Measurements from ENCODE around the gene ARHGEF1.

Gene ARHGEF1

GRCh38 chr19:41919948-41920712 lies 37.1 kb downstream of the ARHGEF1 start:
- H3K9ac ChIP-seq (ENCODE audit: low read depth, low read length), result no peak overlapping the region
- H3K4me3 ChIP-seq (ENCODE audit: low read depth, low read length), result no peak overlapping the region
- H3K27me3 ChIP-seq (ENCODE audit: control insufficient read depth, insufficient read depth, low read length), result peaks cover 95% of the 10 kb centered on the region
- no peaks in the 10 kb centered on the region for H3K9me3 ChIP-seq (ENCODE audit: control insufficient read depth, insufficient read depth, low read length)
- H3K36me3 ChIP-seq (ENCODE audit: control insufficient read depth, insufficient read depth, low read length), result no peaks in the 10 kb centered on the region
- no peaks in the 10 kb centered on the region for H3K4me1 ChIP-seq (ENCODE audit: control insufficient read depth, insufficient read depth, low read length)

- H3K36me3 ChIP-seq (ENCODE audit: control insufficient read depth, insufficient read depth, low read length), result no peaks in the 10 kb centered on the region
- no peak overlapping the region for H3K9ac ChIP-seq (ENCODE audit: low read depth, low read length)
- no peaks in the 10 kb centered on the region for H3K4me1 ChIP-seq (ENCODE audit: control insufficient read depth, insufficient read depth, low read length)
- H3K4me3 ChIP-seq (ENCODE audit: low read depth, low read length), result peak overlapping the region; percentile 27
- no peaks in the 10 kb centered on the region for H3K9me3 ChIP-seq (ENCODE audit: control insufficient read depth, insufficient read depth, low read length)
- H3K27me3 ChIP-seq (ENCODE audit: control insufficient read depth, insufficient read depth, low read length), result peaks cover 95% of the 10 kb centered on the region
These were observed 38.0 kb downstream of the ARHGEF1 start for GRCh38 chr19:41920882-41921576.

- Histone ChIP-seq H3K9me3 (ENCODE audit: control insufficient read depth, insufficient read depth, low read length) (no peaks in the 10 kb centered on the region), H3K9ac (ENCODE audit: low read depth, low read length) (no peak overlapping the region), H3K4me1 (ENCODE audit: control insufficient read depth, insufficient read depth, low read length) (no peaks in the 10 kb centered on the region), H3K4me3 (ENCODE audit: low read depth, low read length) (peak overlapping the region; percentile 28), H3K36me3 (ENCODE audit: control insufficient read depth, insufficient read depth, low read length) (no peaks in the 10 kb centered on the region), H3K27me3 (ENCODE audit: control insufficient read depth, insufficient read depth, low read length) (peaks cover 95% of the 10 kb centered on the region)
These were observed 38.9 kb downstream of the ARHGEF1 start for GRCh38 chr19:41921577-41922576.

- peaks cover 97% of the 10 kb centered on the region for H3K27me3 ChIP-seq (ENCODE audit: control insufficient read depth, insufficient read depth, low read length)
- H3K4me3 ChIP-seq (ENCODE audit: low read depth, low read length), result peak overlapping the region; percentile 28
These were observed 39.6 kb downstream of the ARHGEF1 start for GRCh38 chr19:41922585-41922984.

GRCh38 chr19:41923045-41923788 lies 40.2 kb downstream of the ARHGEF1 start:
- peaks cover 95% of the 10 kb centered on the region for H3K27me3 ChIP-seq (ENCODE audit: control insufficient read depth, insufficient read depth, low read length)
- no peak overlapping the region for H3K9ac ChIP-seq (ENCODE audit: low read depth, low read length)
- peak overlapping the region; percentile 7 for H3K4me3 ChIP-seq (ENCODE audit: low read depth, low read length)
- no peaks in the 10 kb centered on the region for H3K4me1 ChIP-seq (ENCODE audit: control insufficient read depth, insufficient read depth, low read length)
- no peaks in the 10 kb centered on the region for H3K9me3 ChIP-seq (ENCODE audit: control insufficient read depth, insufficient read depth, low read length)
- H3K36me3 ChIP-seq (ENCODE audit: control insufficient read depth, insufficient read depth, low read length), result no peaks in the 10 kb centered on the region

More at GRCh38 chr19:41922585-41922984, 39.6 kb downstream of the ARHGEF1 start:
- no peaks in the 10 kb centered on the region for H3K36me3 ChIP-seq (ENCODE audit: control insufficient read depth, insufficient read depth, low read length)
- H3K4me1 ChIP-seq (ENCODE audit: control insufficient read depth, insufficient read depth, low read length), result no peaks in the 10 kb centered on the region
- no peaks in the 10 kb centered on the region for H3K9me3 ChIP-seq (ENCODE audit: control insufficient read depth, insufficient read depth, low read length)
- no peak overlapping the region for H3K9ac ChIP-seq (ENCODE audit: low read depth, low read length)

GRCh38 chr19:41924151-41925145 lies 41.5 kb downstream of the ARHGEF1 start:
- H3K36me3 ChIP-seq (ENCODE audit: control insufficient read depth, insufficient read depth, low read length), result no peaks in the 10 kb centered on the region
- H3K27me3 ChIP-seq (ENCODE audit: control insufficient read depth, insufficient read depth, low read length), result peaks cover 93% of the 10 kb centered on the region
- H3K4me1 ChIP-seq (ENCODE audit: control insufficient read depth, insufficient read depth, low read length), result peaks cover 2% of the 10 kb centered on the region
- H3K4me3 ChIP-seq (ENCODE audit: low read depth, low read length), result no peak overlapping the region
- no peak overlapping the region for H3K9ac ChIP-seq (ENCODE audit: low read depth, low read length)
- H3K9me3 ChIP-seq (ENCODE audit: control insufficient read depth, insufficient read depth, low read length), result no peaks in the 10 kb centered on the region

GRCh38 chr19:41925208-41926003 lies 42.4 kb downstream of the ARHGEF1 start:
- peaks cover 3% of the 10 kb centered on the region for H3K4me1 ChIP-seq (ENCODE audit: control insufficient read depth, insufficient read depth, low read length)
- H3K36me3 ChIP-seq (ENCODE audit: control insufficient read depth, insufficient read depth, low read length), result no peaks in the 10 kb centered on the region
- no peak overlapping the region for H3K4me3 ChIP-seq (ENCODE audit: low read depth, low read length)
- peaks cover 93% of the 10 kb centered on the region for H3K27me3 ChIP-seq (ENCODE audit: control insufficient read depth, insufficient read depth, low read length)
- H3K9me3 ChIP-seq (ENCODE audit: control insufficient read depth, insufficient read depth, low read length), result no peaks in the 10 kb centered on the region
- no peak overlapping the region for H3K9ac ChIP-seq (ENCODE audit: low read depth, low read length)

GRCh38 chr19:41926028-41926762 lies 43.2 kb downstream of the ARHGEF1 start:
- H3K36me3 ChIP-seq (ENCODE audit: control insufficient read depth, insufficient read depth, low read length), result no peaks in the 10 kb centered on the region
- H3K9me3 ChIP-seq (ENCODE audit: control insufficient read depth, insufficient read depth, low read length), result no peaks in the 10 kb centered on the region
- no peak overlapping the region for H3K9ac ChIP-seq (ENCODE audit: low read depth, low read length)
- H3K4me3 ChIP-seq (ENCODE audit: low read depth, low read length), result peak overlapping the region; percentile 13
- peaks cover 93% of the 10 kb centered on the region for H3K27me3 ChIP-seq (ENCODE audit: control insufficient read depth, insufficient read depth, low read length)
- peaks cover 5% of the 10 kb centered on the region for H3K4me1 ChIP-seq (ENCODE audit: control insufficient read depth, insufficient read depth, low read length)

GRCh38 chr19:41926763-41927496 lies 43.9 kb downstream of the ARHGEF1 start:
- no peaks in the 10 kb centered on the region for H3K9me3 ChIP-seq (ENCODE audit: control insufficient read depth, insufficient read depth, low read length)
- peaks cover 9% of the 10 kb centered on the region for H3K4me1 ChIP-seq (ENCODE audit: control insufficient read depth, insufficient read depth, low read length)
- peak overlapping the region; percentile 35 for H3K4me3 ChIP-seq (ENCODE audit: low read depth, low read length)
- no peak overlapping the region for H3K9ac ChIP-seq (ENCODE audit: low read depth, low read length)
- no peaks in the 10 kb centered on the region for H3K36me3 ChIP-seq (ENCODE audit: control insufficient read depth, insufficient read depth, low read length)
- peaks cover 93% of the 10 kb centered on the region for H3K27me3 ChIP-seq (ENCODE audit: control insufficient read depth, insufficient read depth, low read length)
